IPS DF 4.7 (cell line): Measurements from ENCODE around the gene ZNF524.

Source experiments
- DNase-seq: peaks from one replicate; pipeline ENCODE4 v3.0.0-alpha.2; 2013; ENCODE audit warnings: low spot score; ENCODE audit errors: extremely low read depth

ZNF524 gene

DNA sequence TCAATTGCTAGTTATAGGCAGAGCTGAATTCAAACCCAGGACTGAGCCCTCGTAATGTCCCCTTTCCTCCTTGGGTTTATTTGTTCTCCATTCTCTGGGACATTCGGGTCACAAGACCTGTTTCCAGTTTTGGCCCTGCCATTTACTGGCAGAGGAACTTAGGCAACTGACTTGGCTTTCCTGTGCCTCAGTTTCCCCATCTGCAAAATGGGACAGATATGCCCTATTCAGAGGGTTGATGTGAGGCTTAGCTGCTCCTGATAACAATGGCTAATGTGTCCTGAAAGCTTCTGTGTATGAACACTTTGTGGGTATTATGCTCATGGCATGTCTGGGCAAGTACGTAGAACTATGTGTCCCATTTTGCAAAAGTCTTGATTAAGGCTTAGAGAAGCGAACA, 996 bp downstream of the ZNF524 start:
- DNase-seq, result no peak

DNA sequence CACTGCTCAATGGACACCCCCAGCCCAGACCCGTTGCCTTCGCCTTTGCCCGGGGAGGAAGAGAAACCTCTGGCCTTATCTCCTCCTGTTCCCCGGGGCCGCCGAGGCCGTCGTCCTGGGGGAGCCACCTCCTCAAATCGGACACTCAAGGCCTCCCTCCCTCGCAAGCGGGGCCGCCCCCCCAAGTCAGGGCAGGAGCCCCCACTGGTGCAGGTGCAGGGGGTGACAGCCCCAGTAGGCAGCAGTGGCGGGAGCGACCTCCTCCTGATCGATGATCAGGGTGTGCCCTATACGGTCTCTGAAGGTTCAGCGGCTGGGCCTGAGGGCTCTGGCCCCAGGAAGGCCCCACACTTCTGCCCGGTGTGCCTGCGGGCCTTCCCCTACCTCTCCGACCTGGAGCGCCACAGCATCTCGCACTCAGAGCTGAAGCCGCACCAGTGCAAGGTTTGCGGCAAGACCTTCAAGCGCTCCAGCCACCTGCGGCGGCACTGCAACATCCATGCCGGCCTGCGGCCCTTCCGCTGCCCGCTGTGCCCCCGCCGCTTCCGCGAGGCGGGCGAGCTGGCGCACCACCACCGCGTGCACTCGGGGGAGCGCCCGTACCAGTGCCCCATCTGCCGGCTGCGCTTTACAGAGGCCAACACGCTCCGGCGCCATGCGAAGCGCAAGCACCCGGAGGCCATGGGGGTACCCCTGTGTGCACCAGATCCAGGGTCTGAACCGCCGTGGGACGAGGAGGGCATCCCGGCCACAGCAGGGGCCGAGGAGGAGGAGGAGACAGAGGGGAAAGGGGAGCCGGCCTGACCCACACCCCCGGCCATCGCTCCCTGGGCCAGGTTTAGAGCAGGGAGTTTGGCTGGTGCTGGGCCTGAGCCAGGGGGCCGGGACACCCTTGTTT, 2.3 kb downstream of the ZNF524 start:
- DNase-seq, result no peak

DNA sequence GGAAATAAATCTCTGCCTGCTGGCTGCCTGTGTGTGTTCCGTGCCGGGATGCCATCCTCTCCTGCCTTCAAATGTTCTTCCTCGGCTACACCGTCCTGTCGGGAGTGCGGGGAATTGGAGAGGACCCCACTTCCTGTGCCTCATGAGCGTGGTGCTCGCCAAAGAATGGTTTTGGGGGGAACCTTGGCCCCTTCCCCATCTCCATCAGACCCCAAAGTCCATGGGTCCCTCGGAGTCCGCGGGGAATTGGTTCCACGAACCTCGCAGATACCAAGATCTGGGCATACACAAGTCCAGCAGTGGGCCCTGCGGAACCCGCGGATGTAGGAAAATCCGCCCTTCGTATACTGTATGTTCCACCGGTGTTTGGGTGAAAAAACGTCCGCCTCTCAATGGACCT, 3.0 kb downstream of the ZNF524 start:
- DNase-seq, result no peak

GRCh38 chr19:55603581-55604292, 3.6 kb downstream of the ZNF524 start:
- DNase-seq, result no peak

- DNase-seq, result no peak
Observed at GRCh38 chr19:55605207-55605636, 5.1 kb downstream of the ZNF524 start.

GRCh38 chr19:55605637-55606470, 5.8 kb downstream of the ZNF524 start, which contains the start of gene ZNF865:
Gene ZNF865 (plus strand): TSS chr19:55605647. CDS start chr19:55613619, 7,972 bp downstream.
- DNase-seq, result no peak

DNA sequence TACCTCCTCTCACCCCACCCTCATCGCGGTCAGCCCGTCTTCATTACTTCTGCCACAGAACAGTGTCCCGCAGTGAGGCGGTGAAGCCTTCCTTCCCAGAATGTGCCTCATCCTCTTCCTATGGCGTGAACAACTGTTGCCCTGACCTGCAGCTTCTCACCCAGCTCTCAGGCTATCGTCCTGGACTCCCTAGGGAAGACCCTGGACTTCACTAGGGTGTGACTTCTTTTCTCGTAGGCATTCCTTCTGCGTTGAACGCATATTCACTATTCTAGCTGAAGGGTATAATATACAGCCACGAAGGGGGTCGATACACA, 6.3 kb downstream of the ZNF524 start:
- no peak for DNase-seq

- no peak for DNase-seq
Observed at GRCh38 chr19:55606817-55607216, 6.7 kb downstream of the ZNF524 start.

DNA sequence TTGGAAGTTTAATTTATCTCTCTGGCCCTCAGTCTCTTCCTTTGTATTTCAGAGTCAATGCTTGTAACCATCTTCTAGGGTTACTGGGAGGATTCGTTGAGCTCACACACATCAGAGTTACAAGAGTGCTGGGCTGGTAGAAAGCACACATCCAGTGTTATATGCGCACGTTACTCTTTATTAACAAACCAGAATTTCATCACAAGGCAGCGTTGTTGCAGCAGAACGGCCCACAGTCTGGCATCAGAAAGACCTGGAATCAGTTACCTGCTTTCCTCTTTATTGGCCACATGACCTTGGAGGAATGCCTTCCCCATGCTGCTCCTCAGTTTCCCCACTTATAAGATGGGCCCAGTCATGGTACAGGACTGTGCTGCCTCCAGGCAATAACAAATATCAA, 9.2 kb downstream of the ZNF524 start:
- DNase-seq, result no peak

DNA sequence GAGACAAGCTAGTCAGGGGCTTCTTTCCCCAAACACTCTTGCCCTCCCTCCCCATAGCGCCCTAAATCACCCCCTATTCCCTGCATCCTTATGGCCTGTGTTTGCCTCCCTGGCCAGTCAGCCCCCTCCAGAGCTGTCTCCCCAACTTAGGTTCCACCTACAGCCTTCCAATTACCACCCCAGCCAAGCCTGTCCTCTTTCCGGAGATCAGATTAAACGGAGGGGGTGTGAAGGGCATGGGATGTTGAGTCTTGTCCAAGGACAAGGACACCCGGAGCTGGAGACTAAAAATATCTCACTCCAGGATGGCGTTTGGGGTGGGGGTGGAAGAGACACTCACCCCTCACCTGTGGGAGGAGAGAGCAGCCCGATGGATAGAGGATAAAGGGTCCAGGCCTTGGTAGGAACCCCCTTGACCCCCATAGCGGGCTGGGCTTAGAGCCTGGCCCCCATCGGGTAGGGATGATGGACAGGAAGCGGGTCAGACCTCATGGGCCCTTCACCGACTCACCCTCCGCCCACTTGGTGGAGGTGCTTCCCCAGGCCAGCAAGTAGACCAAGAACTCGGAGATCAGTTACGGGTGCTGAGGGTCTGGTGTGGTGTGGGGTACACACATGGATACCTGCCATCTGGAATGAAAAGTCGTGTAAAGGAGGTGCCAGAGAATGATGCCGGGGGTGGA, 11.4 kb downstream of the ZNF524 start:
- no peak for DNase-seq

DNA sequence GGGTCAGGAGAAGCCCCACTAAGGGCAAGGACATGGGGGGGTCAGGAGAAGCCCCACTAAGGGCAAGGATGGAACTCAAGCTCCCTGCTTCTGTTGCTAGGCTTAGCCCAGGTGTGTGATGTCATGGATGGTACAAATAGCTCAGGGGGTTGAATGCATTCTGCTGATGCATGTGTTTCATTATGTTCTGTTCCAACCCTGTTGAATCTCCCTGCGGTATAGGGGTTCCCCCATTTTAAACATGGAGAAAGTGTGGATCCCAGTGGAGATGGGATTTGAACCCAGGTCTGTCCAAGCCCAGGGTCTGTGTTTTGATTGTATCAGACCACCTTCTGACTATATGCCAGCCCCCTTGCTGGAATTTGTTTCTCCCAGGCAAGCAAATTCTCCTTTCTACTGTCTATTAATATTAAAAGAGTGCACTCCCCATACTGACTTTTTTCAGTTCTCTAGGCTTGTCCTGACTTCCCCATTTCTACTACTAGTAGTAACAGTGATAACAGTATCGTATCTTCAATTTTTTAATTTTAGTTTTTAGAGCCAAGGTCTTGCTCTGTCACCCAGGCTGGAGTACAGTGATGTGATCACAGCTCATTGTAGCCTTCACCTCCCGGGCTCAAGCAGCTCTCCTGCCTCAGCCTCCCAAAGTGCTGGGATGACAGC, 12.0 kb downstream of the ZNF524 start:
- no peak for DNase-seq

GRCh38 chr19:55613396-55613795, 13.3 kb downstream of the ZNF524 start:
- DNase-seq, result no peak

GRCh38 chr19:55613930-55614710, 14.0 kb downstream of the ZNF524 start:
- DNase-seq, result no peak

DNA sequence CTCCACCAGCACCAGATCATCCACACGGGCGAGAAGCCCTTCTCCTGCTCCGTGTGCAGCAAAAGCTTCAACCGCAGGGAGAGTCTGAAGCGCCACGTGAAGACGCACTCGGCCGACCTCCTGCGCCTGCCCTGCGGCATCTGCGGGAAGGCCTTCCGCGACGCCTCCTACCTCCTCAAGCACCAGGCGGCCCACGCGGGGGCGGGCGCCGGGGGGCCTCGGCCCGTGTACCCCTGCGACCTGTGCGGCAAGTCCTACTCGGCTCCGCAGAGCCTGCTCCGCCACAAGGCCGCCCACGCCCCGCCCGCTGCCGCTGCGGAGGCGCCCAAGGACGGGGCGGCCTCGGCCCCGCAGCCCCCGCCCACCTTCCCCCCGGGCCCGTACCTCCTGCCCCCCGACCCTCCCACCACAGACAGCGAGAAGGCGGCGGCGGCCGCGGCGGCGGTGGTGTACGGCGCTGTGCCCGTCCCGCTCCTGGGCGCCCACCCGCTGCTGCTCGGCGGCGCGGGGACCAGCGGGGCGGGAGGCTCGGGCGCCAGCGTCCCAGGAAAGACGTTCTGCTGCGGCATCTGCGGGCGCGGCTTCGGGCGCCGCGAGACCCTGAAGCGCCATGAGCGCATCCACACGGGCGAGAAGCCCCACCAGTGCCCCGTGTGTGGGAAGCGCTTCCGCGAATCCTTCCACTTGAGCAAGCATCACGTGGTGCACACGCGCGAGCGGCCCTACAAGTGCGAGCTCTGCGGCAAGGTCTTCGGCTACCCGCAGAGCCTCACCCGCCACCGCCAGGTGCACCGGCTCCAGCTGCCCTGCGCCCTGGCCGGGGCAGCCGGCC, 14.8 kb downstream of the ZNF524 start:
- DNase-seq, result no peak

DNA sequence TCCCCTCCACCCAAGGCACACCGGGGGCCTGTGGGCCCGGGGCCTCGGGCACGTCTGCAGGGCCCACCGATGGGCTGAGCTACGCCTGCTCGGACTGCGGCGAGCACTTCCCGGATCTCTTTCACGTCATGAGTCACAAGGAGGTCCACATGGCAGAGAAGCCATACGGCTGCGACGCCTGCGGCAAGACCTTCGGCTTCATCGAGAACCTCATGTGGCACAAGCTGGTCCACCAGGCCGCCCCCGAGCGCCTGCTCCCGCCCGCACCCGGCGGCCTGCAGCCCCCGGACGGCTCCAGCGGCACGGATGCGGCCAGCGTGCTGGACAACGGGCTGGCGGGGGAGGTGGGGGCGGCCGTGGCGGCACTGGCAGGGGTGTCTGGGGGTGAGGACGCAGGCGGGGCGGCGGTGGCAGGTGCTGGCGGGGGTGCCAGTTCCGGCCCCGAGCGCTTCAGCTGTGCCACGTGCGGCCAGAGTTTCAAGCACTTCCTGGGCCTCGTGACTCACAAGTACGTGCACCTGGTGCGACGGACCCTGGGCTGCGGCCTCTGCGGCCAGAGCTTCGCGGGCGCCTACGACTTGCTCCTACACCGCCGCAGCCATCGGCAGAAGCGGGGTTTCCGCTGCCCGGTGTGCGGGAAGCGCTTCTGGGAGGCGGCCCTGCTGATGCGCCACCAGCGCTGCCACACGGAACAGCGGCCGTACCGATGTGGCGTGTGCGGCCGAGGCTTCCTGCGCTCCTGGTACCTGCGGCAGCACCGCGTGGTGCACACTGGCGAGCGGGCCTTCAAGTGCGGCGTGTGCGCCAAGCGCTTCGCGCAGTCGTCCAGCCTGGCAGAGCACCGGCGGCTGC, 15.7 kb downstream of the ZNF524 start:
- DNase-seq, result no peak

- DNase-seq, result no peak
Observed at GRCh38 chr19:55616395-55616875, 16.3 kb downstream of the ZNF524 start.

DNA sequence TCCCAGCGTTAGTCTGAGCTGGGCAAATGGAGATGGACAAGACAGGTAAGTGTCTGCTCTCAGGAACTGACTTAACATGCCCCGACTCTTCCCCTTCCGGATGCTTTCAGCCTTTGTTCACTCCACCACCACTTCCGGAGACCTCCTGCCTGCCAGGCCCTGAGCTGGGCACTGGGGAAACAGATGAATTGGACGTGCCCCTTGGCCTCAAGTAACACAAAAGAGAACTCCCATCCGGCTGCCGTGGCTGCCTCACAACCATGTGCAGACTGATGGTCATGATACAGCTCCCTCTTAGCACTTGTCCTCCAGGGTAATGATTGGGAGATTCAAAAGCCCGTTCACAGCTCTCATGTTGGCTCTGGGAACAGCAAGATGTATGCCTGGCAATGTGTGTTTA, 17.3 kb downstream of the ZNF524 start:
- no peak for DNase-seq

GRCh38 chr19:55618426-55618825, 18.3 kb downstream of the ZNF524 start:
- DNase-seq, result no peak
